ENCODE results near the gene KYAT1.
A peak's percentile ranks its signal among the peaks of the same experiment; 100 is the strongest.

KYAT1 gene

DNA sequence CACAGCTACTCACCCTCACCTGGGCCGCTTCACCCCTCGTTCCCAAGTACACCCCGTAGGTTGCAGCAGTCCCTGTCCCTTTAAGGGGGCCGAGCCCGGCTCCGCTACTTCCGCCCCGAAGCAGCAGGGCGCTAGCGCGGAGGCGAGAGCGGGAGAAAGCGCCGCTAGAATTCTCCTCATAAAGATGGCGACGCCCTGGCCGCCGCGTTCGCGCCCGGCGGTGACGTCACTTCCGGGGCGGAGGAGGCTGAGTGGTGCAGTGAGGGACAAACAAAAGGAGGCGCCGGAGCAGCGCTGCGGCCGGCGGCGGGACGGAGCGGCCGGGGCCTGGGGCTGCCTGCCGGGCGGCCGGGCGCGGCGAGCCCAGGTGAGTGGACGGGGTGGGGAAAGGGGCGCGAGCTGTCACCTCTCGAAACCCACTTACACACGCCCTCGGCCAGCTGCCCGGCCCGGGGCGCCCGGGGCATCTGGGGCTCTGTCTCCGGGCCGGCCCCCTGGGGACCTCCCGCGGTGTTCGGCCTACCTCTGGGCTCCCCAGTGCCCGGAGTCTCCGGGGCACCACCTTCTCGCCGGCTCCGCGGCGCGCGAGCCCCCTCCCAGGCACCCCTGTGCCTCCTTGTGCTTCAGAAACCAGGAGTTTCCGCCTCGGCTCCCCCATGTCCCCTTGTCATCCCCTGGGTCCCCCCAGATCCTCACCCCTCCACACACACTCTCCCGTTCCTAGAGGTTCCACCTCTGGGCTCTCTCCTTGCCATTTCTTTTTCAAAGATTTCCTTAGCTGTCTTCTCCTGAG, at the start of gene KYAT1, which contains the start of gene LRRC8A:
KYAT1 (minus strand) TSS at position 67 of the 793 bp plus-strand sequence. CDS start 36,545 bp downstream, outside the sequence.
LRRC8A (plus strand) TSS at position 250 of the 793 bp plus-strand sequence. CDS start 25,032 bp downstream, outside the sequence.
- peak; percentile 98 for DNase-seq

DNA sequence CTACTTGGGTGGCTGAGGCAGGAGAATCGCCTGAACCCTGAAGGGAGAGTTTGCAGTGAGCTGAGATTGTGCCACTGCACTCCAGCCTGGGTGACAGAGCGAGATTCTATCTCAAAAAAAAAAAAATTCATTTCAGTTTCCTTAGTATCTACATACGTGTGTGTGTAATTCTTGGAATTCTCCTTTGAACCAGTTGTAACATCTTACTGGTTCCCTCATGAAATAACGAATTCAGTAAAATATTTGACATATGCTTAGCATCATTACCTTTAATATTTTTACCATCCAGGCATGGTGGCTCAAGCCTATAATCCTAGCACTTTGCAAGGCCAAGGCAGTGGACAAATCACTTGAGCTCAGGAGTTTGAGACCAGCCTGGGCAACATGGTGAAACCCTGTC, 47.8 kb upstream of the KYAT1 start:
- DNase-seq, result no peak

DNA sequence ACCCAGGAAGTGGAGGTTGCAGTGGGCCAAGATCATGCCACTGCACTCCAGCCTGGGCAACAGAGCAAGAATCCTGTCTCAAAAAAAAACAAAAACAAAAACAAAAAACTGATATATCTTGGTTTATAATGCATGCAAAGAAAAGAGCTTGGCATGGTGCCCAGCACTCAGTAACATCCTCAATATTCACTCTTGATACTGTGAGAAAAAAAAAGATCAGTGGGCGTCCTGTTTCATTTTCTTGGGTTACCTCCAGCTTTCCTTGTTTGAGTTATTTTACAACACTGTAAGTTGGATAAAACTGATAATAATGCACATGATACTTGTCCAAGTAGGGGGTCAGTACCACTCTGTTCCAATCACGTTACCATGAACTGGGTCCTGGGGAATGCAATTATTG, 46.9 kb upstream of the KYAT1 start:
- no peak for DNase-seq

DNA sequence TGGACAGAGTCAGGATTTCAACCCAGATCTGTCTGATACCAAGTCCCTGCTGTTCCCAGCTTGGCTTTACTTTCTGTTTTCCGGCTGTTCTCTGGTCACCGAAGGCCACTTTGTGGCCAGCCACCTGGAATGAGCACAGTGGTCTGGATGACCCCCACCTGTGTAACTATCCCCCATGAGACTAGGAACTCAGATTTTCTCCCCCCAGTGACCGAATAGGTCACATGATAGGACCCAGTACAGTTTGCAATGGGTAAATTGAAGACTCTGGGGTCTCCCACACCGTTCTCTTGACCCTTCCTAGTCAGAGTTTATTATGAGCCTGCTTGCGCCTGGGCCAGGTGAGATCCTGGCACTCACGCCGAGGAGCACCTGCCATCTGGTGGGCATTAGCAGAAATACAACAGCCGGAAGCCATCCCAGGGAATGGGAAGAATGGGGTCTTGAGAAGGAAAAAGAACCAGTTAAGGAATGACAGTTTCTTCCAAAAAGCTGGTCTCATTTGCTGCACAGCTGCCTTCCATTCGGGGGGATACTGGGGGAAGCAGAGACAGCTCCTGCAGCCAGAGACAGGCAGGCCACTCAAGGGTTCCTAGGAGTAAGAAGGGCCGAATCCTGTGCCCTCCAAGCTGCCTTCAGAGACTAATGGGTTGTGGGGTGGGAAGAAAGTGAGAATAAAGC, 46.1 kb upstream of the KYAT1 start:
- DNase-seq, result peak; percentile 27

DNA sequence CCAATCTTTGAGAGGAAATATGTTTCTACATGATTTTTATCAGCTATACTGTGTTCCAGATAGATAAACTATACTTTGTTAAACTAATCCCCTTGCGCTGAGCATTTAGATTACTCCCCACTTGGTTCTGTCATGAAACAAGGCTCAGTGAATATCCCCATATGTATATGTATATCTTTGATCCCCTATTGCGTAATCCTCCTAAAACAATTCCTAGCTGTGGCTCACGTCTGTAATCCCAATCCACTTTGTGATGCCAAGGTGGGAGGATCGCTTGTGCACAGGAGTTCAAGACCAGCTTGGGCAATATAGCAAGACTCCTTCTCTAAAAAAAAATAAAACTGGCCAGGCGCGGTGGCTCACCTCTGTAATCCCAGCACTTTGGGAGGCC, 41.7 kb upstream of the KYAT1 start:
- DNase-seq, result no peak

DNA sequence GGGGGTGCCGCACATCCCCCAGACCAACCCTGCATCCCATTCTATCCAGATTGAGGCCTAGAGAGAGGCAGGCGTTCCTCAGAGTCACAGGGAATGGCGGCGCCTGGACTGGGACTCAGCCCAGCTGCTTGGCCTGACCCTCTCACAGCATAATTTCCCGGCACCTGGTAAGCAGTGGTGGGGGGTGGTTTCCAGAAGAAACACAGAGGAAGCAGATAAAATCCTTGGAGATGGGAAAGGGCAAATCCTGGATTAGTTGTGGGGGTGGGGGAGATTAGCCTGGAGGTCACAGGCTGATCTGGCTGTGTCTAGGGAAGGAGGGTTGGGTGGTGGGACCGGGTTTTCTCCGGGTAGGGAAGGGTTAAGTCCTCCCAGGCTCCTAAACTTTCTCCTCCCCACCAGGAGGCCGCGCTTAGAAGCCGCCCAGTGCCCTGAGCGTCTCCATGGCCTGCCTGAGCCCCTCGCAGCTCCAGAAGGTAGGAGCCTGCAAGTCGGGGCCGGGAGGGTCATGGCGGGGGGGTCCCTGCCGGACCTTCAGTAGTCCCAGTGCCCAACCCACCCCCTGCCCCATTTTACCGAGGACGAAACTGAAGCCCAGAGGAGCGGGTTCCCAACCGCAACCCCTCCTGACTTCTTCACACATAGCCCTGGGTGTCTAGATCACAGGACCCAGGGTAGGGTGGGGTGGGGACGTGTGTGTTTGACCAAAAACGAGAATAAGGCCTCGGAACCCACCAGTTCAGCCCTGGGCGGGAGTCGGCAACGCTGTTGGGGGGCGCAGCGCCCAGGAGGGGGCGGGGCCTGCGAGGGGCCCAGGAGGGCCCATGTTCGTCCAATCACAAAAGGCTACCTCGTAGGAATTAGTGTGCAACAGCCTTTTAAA, 40.4 kb upstream of the KYAT1 start:
- DNase-seq, result no peak

DNA sequence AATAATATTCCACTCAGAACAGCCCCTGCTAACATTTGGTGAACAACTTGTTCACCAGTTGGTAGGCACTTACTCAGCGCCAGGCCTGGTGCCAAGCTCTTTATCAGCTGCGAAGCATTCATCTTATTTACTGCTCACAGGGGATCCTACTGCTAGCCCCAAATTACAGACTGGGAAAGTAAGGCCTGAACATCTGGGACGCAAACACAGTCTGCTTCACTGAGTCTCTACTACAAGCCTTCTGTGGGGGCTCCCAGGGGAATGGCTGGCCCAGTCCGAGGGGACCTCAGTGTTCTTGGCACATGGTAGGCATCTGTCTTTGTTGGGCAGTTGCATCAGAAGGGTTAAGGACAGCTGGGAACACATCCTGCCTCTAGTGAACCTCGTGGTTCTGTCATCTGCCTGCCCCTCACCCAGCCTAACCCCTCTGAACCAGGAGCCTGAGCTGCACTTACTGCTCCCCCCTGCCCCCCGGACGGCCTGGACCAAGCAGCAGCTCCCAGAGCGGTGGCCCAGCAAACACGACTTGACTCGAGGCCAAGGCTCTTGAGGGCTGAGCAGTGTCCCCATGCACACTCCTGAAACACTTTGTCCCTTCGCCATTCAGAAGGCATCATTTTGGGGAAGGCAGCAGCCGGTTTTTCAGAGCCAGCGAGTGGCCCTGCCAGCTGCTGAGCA, 38.8 kb upstream of the KYAT1 start, which contains the start of gene PHYHD1:
PHYHD1 (plus strand) TSS at position 602 of the 678 bp plus-strand sequence. CDS start 1,342 bp downstream, outside the sequence.
- DNase-seq, result no peak

DNA sequence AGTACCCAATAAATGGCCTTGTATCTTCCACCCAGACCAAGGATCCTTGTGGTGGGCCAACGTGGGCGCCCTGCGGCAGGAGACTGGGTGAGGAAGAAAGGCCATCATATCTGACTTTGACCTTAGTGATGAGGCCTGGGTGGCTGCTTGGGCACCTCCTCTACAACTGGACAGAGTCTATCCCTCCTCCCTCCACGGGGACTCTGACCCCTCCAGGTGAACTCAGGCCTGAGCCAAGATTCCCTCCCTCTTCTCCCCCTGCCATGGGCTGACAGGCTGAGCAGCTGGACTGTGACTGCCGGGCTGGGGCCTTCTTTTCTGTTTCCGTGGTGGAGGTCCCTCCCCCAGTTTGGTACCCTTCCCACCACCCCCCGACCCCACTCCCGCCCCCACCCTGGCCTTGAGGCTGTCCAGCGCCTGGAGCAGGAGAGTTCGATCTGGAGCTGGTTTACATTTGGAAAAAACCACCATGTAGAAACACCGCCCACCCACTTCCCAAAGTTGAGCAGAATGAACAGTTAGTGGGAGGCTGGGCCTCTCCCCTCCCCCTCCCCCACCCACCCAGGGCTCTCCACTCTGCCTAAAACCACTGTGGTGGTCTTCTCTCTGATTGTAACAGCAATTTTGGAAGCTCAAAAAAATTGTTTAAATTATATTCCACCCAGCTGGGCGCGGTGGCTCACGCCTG, 37.8 kb upstream of the KYAT1 start:
- no peak for DNase-seq

DNA sequence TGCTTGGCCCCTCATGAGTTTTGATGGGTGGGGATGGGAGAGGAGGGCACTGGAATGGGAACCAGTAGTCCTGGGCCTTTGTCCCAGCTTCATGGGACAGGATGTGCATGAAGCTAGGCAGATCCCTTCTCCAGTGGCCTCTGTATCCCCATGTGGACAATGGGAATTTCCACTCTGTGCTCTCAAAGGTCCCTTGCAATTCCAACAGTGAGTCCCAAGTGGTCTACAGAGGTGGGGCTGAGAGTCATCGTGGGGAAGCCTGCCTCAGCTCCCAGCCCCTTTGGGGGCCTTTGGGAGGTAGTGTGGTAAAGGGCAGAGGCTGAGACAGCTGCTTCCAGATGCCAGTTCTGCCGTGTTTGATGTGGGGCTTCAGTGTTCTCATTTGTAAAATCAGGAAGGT, 37.2 kb upstream of the KYAT1 start:
- no peak for DNase-seq

DNA sequence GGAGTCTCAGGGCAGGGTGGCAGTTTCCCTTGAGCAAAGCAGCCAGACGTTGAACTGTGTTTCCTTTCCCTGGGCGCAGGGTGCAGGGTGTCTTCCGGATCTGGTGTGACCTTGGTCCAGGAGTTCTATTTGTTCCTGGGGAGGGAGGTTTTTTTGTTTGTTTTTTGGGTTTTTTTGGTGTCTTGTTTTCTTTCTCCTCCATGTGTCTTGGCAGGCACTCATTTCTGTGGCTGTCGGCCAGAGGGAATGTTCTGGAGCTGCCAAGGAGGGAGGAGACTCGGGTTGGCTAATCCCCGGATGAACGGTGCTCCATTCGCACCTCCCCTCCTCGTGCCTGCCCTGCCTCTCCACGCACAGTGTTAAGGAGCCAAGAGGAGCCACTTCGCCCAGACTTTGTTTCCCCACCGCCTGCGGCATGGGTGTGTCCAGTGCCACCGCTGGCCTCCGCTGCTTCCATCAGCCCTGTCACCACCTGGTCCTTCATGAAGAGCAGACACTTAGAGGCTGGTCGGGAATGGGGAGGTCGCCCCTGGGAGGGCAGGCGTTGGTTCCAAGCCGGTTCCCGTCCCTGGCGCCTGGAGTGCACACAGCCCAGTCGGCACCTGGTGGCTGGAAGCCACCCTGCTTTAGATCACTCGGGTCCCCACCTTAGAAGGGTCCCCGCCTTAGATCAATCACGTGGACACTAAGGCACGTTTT, 35.5 kb upstream of the KYAT1 start:
- no peak for DNase-seq

DNA sequence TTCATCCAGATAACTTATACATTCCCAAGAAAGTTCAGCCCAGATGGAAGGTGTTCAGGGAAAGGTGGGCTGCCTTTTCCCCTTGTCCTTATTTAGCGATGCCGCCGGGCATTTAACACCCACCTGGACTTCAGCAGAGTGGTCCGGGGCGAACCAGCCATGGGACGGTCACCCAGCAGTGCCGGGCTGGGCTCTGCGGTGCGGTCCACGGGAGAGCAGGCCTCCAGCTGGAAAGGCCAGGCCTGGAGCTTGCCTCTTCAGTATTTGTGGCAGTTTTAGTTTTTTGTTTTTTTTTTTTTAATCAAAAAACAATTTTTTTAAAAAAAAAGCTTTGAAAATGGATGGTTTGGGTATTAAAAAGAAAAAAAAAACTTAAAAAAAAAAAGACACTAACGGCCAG, 35.0 kb upstream of the KYAT1 start:
- no peak for DNase-seq

DNA sequence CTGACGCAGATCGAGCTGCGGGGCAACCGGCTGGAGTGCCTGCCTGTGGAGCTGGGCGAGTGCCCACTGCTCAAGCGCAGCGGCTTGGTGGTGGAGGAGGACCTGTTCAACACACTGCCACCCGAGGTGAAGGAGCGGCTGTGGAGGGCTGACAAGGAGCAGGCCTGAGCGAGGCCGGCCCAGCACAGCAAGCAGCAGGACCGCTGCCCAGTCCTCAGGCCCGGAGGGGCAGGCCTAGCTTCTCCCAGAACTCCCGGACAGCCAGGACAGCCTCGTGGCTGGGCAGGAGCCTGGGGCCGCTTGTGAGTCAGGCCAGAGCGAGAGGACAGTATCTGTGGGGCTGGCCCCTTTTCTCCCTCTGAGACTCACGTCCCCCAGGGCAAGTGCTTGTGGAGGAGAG, 34.5 kb upstream of the KYAT1 start:
- no peak for DNase-seq

DNA sequence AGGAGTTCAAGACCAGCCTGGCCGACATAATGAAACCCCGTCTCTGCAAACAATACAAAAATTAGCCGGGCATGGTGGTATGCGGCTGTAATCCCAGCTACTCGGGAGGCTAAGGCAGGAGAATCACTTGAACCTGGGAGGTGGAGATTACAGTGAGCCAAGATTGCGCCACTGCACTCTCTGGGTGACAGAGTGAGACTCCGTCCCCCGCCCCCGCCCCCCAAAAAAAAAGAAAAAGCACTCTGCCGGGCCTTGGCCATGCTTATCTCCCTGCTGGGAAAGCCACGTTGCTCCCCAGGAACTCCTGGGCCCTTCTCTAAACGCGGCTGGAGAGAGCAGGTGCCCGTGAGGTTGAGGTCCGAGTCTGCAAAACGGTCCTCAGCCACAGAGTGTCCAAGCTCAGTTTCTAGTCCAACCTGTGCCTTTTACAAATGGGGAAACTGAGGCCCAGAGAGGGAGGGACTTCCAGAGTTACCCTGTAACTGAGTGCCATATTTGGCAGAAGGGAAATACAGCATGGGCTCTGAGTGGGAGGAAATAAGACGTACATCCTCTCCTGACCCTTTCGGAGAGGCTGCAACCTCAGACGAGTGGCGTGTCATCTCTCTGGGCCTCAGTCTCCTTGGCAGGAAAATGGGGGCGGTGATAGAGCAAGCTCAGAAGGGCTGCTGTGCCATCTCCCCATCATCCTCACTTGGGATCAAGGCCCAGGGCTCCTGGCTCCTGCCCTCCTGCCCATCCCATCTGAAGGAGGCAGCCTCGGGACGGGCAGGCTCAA, 32.4 kb upstream of the KYAT1 start:
- DNase-seq, result no peak

DNA sequence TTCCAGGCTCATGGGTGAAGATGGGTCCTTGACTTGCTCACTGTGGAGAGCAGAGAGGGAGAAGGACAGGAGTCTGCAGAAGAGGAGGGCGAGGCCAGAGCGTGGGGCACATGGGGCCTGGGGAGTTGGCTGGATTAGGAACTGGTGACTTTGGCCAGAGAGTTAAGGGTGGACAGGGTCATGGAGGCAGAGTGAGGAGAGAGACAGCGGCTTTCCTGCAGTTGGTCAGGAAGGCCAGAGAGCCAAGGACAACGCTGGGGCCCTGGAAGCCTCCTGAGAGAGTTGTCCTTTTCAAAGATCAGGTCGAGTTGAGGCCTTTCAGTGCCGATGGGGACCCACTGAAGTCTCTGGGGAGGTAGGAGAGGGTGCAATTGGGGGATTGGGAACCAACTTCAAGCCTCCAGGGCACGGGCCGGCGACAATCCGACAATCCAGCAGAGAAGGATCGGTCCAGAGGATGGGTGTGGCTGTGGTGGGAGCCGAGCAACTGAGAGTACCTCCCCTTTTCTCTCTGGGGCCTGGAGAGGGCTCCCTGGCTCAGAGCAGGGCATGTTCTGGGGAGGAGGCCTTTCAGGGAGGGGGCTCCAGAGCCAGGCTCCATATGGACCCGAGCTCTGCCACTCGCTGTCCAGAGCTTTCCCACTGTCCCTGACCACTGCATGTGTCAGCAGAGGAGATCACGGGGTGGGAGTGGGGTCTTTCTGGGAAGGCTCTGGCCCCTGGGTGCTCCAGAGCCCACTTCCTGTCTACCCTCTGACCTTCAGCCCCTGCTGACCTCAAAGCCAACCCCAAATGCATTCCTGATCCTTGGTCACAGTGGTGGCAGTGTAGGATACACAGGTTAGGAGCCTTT, 31.5 kb upstream of the KYAT1 start:
- DNase-seq, result no peak

DNA sequence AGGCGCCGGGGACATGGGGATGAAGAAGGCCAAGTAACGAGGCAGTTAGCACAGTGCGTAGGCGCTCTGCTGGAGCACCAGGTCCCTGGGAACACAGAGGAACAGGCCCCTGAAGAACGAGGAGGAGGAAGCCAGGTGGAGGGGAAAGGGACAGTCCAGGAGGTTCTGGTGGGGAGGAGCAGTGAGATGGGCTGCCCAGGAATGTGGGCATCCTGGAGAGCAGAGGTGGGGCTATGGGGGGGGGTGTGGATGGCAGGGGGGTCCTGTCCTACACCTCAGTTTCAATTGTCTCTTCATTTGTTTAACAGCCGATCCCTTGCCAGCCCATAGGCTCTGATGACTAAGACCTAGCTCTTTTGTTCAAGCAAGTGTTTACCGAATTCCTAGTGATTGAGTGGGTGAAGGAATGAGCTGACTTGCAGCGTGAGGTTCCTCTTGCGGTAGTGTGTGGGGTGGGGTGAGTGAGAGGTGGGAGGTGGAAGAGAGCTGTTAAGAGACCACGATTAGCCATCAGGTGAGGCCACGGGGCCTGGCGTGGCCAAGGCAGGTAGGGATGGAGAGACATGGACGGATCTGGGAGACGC, 30.6 kb upstream of the KYAT1 start:
- DNase-seq, result no peak

DNA sequence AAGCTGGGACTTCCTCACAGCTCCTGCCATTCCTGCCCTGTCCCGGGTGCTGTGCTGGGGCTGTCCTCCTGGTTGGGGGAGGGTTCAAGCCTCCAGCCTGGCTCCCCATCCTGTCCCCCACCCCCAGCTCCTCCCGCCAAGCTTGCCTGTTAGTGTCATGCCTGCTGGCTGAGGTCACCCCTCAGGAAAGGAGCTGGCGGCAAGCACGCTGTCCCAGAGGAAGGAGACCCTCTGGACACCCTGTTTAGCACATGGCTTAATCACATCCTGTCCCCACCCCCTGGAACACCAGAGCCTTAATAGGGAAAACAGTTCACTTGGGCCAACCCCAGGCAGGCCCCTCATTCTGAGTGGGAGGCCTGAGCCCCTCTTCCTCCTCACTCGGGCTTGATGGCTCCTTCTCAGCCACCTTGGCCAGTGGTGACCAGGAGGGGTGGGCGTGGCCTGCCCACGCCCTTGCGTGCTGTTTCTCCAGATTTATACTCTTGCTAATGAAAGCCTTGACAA, 29.8 kb upstream of the KYAT1 start:
- DNase-seq, result no peak

DNA sequence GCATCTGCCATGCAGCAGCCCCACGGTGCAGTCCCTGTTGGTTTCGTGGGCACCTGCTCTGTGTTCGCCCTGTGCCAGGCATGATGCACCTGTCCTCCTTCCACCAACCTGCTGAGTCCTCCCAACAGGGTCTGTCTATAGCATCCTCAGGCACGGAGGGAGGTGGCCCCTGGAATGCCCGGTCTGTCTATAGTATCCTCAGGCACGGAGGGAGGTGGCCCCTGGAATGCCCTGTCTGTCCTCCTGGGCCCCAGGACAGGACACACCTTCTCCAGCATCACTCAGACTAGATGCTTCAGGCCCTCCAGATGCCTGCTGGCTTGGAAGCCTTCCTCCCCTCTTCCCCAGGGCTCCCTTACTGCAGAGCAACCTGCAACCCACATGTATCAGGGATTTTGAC, 29.2 kb upstream of the KYAT1 start:
- DNase-seq, result no peak

DNA sequence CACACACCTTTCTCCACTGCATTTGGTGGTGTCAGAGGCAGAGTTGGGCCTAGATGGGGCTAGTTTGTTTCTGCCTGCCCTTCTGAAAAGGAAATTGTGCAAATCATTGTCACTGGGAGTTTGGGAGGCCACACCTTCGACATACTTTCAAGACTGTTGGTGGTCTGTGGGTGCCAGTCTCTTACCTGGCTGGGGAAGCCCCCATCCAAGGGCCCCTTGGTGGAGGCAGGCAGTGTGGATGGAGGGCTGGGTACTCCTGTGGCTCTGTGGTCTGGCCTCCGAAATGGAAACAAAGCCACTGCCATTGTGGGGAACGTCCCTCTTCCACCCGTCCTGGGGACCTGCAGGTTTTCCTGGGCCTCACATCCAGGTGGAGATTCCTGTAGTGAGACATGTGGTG, 28.1 kb upstream of the KYAT1 start:
- no peak for DNase-seq

DNA sequence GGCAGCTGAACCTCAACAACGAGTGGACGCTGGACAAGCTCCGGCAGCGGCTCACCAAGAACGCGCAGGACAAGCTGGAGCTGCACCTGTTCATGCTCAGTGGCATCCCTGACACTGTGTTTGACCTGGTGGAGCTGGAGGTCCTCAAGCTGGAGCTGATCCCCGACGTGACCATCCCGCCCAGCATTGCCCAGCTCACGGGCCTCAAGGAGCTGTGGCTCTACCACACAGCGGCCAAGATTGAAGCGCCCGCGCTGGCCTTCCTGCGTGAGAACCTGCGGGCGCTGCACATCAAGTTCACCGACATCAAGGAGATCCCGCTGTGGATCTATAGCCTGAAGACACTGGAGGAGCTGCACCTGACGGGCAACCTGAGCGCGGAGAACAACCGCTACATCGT, 26.6 kb upstream of the KYAT1 start:
- no peak for DNase-seq

All from activated effector memory CD4-positive, alpha-beta T cell treated with Interleukin-2 at 50 U/mL for 16 hours (primary cell).